ENCODE results near the gene NTHL1. TPM values are rescaled to one million over a fixed set of nuclear protein-coding genes. Genes with fewer than 3 reads are reported as not detected.

Gene NTHL1
- total RNA-seq, 1 donor from 2014 or later, result 12.6 TPM

GRCh38 chr16:2023092-2024031 lies 24.3 kb downstream of the NTHL1 start:
- DNase-seq (ENCODE audit: low spot score), result no peak
- Mint-ChIP-seq H3K27ac (ENCODE audit: unreplicated experiment) (peak overlapping the region; percentile 45), H3K4me3 (ENCODE audit: unreplicated experiment) (peak overlapping the region; percentile 71), H3K4me1 (ENCODE audit: low read depth) (peaks cover 31% of the 10 kb centered on the region), H3K27me3 (ENCODE audit: low read depth) (peaks cover 13% of the 10 kb centered on the region), H3K36me3 (ENCODE audit: low read depth) (no peaks in the 10 kb centered on the region), H3K9me3 (ENCODE audit: low read depth) (no peaks in the 10 kb centered on the region)
- TF ChIP-seq CTCF (IDR thresholded peaks at IDR 0.05), result peak; percentile 98

GRCh38 chr16:2022723-2023091 lies 24.9 kb downstream of the NTHL1 start:
- TF ChIP-seq CTCF (IDR thresholded peaks at IDR 0.05), result no peak
- no peak for DNase-seq (ENCODE audit: low spot score)
- Mint-ChIP-seq H3K4me1 (ENCODE audit: low read depth) (peaks cover 25% of the 10 kb centered on the region), H3K9me3 (ENCODE audit: low read depth) (no peaks in the 10 kb centered on the region), H3K27ac (ENCODE audit: unreplicated experiment) (peak overlapping the region; percentile 41), H3K36me3 (ENCODE audit: low read depth) (no peaks in the 10 kb centered on the region), H3K4me3 (ENCODE audit: unreplicated experiment) (peak overlapping the region; percentile 71), H3K27me3 (ENCODE audit: low read depth) (peaks cover 13% of the 10 kb centered on the region)

DNA sequence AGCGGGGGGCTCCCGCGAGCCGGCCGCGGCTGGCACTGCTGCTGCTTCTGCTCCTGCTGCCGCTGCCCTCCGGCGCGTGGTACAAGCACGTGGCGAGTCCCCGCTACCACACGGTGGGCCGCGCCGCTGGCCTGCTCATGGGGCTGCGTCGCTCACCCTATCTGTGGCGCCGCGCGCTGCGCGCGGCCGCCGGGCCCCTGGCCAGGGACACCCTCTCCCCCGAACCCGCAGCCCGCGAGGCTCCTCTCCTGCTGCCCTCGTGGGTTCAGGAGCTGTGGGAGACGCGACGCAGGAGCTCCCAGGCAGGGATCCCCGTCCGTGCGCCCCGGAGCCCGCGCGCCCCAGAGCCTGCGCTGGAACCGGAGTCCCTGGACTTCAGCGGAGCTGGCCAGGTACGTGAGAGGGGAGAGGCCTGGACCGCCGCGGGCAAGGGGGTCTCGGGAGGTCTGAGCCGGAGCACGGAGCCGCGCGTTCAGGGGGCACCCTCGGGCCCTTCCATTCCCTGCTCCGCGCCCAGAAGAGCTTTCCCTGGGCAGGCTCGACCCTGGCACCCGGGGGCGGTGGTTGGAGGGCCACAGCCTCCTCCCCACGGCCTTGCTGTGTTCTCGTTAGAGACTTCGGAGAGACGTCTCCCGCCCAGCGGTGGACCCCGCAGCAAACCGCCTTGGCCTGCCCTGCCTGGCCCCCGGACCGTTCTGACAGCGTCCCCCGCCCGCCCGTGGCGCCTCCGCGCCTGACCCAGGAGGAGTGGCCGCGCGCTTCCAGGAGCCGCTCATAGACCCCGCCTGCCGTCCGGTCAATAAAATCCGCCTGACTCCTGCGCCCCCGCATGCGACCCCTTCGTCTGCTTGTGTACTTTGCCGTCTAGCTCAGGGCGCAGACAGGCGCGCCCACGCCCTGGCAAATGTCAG lies 27.5 kb downstream of the NTHL1 start:
- no peaks in the 10 kb centered on the region for H3K36me3 Mint-ChIP-seq (ENCODE audit: low read depth)
- DNase-seq (ENCODE audit: low spot score), result no peak
- H3K4me1 Mint-ChIP-seq (ENCODE audit: low read depth), result peaks cover 19% of the 10 kb centered on the region
- TF ChIP-seq CTCF (IDR thresholded peaks at IDR 0.05), result no peak
- peaks cover 13% of the 10 kb centered on the region for H3K27me3 Mint-ChIP-seq (ENCODE audit: low read depth)
- no peaks in the 10 kb centered on the region for H3K9me3 Mint-ChIP-seq (ENCODE audit: low read depth)
- H3K4me3 Mint-ChIP-seq (ENCODE audit: unreplicated experiment), result peak overlapping the region; percentile 46
- no peak overlapping the region for H3K27ac Mint-ChIP-seq (ENCODE audit: unreplicated experiment)

- Mint-ChIP-seq H3K36me3 (ENCODE audit: low read depth) (no peaks in the 10 kb centered on the region), H3K9me3 (ENCODE audit: low read depth) (no peaks in the 10 kb centered on the region), H3K27me3 (ENCODE audit: low read depth) (peaks cover 13% of the 10 kb centered on the region), H3K4me3 (ENCODE audit: unreplicated experiment) (peak within 1 kb of the TSS; percentile 46), H3K27ac (ENCODE audit: unreplicated experiment) (no peak within 1 kb of the TSS), H3K4me1 (ENCODE audit: low read depth) (peaks cover 19% of the 10 kb centered on the region)
- no peak for DNase-seq (ENCODE audit: low spot score)
- TF ChIP-seq CTCF (IDR thresholded peaks at IDR 0.05), result no peak
Observed at GRCh38 chr16:2019518-2019920, 28.1 kb downstream of the NTHL1 start, which contains the start of gene NPW. Gene NPW (plus strand): TSS chr16:2019785.

DNA sequence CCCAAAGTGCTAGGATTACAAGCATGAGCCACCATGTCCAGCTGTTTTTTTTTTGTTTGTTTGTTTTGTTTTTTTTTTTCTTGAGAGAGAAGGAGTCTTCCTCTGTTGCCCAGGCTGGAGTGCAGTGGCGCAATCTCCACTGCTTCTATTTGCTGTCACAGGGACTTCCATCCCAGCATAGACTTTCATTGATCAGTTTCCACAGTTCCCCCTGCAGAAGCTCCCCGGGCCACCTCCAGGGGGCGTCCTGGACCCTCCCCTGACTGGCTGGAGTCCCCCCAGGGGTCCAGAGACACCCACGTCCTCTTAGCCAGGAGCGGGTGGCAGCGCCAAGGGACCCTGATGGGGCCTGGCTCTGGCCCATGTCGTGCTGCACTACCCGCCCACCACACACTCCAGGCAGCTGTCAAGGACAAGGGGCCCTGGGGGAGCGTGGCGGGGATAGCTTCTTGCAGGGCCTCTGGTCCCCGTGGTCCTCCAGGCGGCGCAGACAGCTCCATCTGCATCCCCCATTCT lies 31.2 kb downstream of the NTHL1 start:
- Mint-ChIP-seq H3K27me3 (ENCODE audit: low read depth) (peaks cover 11% of the 10 kb centered on the region), H3K27ac (ENCODE audit: unreplicated experiment) (no peak overlapping the region), H3K4me1 (ENCODE audit: low read depth) (peaks cover 5% of the 10 kb centered on the region), H3K9me3 (ENCODE audit: low read depth) (no peaks in the 10 kb centered on the region), H3K4me3 (ENCODE audit: unreplicated experiment) (no peak overlapping the region), H3K36me3 (ENCODE audit: low read depth) (no peaks in the 10 kb centered on the region)
- no peak for DNase-seq (ENCODE audit: low spot score)
- TF ChIP-seq CTCF (IDR thresholded peaks at IDR 0.05), result peak; percentile 74

Data from chondrocyte (in vitro differentiated cells).